HG03558 (cell line): ENCODE results near the gene TRAPPC14.

Experiments
- ATAC-seq: cut with Tn5 transposase; IDR thresholded peaks from one replicate; pipeline ENCODE4 v1.9.1; 2021; ENCODE audit warnings: moderate number of reproducible peaks; ENCODE audit not compliant: unreplicated experiment; ENCODE audit errors: extremely low read depth

The TRAPPC14 gene

DNA sequence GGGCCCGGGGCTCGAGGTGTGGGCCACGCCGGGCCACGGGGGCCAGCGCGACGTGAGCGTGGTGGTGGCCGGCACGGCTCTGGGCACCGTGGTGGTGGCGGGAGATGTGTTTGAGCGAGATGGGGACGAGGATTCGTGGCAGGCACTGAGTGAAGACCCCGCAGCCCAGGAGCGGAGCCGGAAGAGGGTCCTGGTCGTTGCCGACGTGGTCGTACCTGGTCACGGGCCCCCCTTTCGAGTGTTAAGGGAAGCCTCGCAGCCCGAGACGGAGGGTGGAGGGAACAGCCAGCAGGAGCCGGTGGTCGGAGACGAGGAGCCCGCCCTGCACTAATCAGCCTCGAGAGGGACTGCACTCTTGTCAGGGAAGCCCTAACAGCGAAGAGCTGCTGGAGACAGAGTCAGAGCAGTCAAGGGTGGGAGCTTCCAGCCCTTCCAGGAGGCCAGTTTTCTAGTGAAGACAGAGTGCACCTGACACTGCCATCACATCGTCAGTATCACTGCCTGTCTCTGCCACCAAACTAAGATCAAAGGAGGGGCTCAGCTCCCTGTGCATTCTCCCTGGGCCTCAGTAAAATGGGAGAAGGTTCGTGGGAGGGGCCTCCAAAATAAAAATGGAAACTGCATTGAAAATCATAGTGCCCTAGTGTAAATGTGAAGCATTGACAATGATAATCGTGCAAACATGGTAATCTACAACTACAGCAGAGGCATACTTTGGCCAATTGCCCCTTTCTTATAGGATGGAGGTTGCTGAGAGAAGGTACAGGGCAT, 30.5 kb downstream of the TRAPPC14 start:
- ATAC-seq = no peak

DNA sequence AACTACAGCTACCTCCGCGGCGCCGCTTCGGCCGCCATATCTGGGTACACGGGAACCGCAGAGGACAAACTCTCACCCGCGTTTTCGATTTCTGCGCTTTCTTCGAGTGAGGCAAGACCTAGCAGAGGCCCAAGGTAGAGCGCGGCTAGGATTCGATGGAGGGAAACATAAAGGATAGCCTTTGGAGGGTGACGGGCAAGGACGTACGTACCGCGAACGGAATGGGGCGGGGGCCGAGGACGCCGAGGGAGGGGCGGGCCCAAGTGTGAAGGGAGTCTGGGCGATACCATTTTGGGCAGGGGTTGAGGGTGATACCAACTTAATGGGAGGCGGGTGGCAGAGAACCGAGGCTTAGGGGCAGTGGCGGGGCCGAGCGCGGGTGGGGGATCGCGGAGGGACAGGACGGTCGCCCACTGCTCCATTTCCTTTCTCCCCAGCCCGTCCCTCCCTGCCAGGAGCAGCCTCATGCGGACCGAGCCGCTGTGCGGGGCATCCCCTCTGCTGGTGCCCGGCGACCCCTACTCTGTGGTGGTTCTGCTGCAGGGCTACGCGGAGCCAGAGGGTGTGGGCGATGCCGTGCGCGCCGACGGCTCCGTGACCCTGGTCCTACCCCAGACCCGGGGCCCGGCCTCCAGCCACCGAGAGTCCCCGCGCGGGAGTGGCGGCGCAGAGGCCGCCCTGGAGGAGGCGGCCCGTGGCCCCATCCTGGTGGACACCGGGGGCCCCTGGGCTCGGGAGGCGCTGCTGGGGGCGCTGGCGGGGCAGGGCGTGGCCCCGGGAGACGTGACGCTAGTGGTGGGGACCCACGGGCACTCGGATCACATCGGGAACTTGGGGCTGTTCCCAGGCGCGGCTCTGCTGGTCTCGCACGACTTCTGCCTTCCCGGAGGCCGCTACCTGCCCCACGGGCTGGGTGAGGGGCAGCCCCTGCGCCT, 31.3 kb downstream of the TRAPPC14 start, which contains the start of gene MBLAC1:
Gene MBLAC1, plus strand, starts transcription at position 37 of the 935 bp plus-strand sequence. Its CDS starts 429 bp downstream, at position 466.
- ATAC-seq = no peak

DNA sequence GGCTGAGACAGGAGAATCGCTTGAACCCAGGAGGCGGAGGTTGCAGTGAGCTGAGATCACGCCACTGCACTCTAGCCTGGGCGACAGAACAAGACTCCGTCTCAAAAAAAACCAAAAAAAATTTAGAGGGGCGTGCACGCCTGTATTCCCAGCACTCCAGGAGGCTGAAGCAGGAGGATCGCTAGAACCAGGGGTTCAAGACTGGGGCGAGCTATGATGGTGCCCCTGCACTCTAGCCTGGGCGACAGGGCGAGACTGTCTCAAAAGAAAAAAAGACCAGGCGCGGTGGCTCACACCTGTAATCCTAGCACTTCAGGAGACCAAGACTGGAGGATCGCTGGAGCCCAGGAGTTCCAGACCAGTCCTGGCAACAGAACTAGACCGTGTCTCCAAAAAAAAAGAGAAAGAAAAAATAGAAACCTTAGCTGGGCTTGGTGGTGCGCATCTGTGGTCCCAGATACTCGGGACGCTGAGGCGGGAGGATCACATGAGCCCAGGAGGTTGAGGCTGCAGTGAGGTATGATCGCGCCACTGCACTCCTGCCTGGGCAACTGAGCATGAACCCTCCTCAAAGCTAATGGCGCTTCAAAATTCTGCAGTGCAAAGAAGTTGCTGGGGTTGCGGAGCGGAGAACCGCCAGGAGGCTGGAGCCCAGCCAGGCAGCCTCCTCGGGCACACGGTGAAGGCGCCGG, 32.1 kb downstream of the TRAPPC14 start:
- ATAC-seq = no peak

DNA sequence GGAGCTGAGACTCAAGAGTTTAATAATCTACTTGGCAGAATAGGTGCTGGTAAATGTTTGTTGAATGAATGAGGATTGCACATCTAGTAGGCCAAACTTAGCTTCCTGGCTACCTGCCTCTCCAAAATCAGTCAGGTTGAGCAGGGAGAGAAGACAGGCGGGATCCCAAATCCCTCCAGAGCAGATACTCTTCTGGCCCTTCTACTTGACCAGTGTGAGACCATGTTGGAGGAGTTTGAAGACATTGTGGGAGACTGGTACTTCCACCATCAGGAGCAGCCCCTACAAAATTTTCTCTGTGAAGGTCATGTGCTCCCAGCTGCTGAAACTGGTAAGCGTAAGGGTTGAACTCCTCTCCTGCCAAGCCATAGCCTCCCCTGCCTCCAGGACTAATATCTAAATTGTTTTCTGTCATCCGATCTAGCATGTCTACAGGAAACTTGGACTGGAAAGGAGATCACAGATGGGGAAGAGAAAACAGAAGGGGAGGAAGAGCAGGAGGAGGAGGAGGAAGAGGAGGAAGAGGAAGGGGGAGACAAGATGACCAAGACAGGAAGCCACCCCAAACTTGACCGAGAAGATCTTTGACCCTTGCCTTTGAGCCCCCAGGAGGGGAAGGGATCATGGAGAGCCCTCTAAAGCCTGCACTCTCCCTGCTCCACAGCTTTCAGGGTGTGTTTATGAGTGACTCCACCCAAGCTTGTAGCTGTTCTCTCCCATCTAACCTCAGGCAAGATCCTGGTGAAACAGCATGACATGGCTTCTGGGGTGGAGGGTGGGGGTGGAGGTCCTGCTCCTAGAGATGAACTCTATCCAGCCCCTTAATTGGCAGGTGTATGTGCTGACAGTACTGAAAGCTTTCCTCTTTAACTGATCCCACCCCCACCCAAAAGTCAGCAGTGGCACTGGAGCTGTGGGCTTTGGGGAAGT, 34.0 kb downstream of the TRAPPC14 start:
- ATAC-seq = no peak

DNA sequence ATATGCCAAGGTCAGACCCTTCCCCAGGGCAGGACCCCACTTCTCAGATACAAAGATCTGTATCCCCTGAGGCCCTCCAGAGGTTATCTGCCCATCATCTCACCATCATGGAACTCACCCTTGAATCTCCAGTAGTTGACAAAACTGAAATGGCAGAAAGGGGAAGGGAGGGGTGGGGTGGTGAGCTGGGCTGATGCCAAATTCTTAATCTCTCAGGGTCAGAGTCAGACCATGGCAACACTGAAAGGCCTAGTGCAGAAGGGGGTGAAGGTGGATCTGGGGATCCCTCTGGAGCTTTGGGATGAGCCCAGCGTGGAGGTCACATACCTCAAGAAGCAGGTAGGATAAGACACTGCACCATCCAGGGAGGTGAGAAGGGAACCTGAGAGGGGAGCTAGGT, 36.0 kb downstream of the TRAPPC14 start:
- ATAC-seq = no peak

DNA sequence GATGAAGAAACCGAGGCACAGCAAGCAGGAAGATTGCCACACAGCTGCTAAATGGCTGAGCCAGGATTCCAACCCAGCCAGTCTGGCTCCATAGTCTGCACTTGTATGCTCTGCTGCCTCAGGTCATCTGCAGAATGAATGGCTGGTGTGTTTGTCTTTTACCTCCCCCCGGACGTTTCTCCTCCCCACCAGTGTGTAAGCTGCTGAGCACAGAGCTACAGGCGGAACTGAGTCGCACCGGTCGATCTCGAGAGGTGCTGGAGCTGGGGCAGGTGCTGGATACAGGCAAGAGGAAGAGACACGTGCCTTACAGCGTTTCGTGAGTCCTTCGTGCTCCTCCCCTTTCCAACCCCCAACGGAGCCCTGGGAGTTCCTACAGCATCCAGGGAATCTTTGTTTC, 36.5 kb downstream of the TRAPPC14 start:
- ATAC-seq = no peak

DNA sequence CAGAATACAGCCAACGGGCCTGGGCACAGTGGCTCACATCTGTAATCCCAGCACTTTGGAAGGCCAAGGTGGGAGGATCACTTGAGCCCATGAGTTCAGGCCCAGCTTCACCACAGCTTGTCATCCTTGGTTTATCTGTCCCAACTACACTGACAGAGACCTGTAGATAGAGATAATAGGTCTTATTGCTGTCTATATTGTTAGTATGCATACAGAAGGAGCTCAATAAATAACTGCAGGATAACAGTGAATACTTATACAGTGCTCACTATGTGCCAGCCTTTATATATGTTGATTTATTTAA, 37.8 kb downstream of the TRAPPC14 start:
- ATAC-seq = no peak

DNA sequence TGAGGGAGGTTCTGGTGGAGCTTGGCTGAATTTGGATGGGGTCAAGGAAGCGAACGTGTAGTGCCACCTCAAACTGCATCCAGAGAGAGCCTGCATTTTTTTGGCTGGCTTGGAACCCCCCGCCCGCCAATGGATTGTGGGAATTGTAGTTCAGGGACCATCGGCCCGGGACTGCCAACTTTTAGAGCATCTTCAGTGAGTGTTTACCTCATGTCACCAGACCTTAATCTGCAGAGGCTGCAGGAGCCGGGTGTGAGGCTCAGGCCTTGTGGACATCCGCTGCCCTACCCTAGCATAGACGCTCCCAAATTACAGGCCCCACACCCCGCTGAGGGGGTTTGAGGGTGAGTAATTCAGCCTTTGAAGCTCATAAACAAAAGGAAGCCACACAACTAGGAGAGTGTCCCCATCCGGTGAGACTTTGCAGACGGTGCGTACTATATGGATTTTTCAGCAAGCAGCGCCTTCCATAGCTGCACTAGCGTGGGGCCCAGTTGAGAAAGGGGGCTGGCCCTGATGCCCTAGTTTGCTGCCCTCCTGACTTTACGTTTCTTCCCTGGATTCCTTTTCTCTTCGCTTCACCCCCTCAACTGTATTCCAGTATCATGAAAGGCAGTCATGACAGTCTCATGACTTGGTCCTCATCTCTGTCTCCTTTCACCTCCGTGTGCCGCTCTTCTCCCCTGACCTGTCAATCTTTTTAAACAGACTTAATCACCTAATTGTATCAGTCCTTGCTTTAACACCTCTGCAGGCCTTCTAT, 38.4 kb downstream of the TRAPPC14 start:
- no peak for ATAC-seq

DNA sequence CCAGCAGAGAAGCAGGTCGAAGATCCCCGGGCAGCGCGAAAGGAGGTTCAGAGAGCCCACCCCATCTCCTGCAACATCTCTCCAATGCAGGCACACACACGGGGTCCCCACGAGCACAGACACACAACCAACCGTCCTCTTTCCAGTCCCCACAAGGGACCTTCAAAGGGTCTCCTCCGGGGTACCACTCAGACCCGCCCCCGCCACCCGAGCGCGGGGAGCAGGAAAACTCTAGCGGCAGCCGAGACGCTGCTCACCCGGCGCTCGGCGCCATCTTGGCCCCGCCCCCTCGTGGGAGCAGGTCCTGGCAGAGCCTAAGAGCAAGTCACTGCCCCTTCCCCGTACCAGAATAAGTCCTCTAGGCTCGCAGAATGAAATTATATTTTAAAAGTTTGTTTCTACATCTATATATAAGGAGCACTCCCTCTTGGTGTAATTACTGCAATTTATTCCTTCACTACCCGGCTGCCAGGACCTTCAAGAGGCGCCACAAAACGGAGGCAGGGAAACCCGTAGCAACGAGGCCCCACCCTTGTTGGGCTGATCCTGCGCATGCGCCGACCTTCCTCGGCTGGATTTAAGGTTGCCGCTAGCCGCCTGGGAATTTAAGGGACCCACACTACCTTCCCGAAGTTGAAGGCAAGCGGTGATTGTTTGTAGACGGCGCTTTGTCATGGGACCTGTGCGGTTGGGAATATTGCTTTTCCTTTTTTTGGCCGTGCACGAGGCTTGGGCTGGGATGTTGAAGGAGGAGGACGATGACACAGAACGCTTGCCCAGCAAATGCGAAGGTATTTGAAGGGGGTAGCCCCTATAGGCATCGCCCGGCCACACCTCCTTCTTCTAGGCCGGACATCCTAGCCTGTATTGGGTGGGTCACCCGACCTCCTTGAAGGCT, 39.2 kb downstream of the TRAPPC14 start, which contains the start of the genes CNPY4 and TAF6:
Gene CNPY4, plus strand, starts transcription at position 563 of the 898 bp plus-strand sequence. Its CDS starts 111 bp downstream, at position 674.
Gene TAF6, minus strand, starts transcription at position 287 of the 898 bp plus-strand sequence. CDS start 5,149 bp downstream, outside the sequence.
- ATAC-seq = peak; percentile 43

DNA sequence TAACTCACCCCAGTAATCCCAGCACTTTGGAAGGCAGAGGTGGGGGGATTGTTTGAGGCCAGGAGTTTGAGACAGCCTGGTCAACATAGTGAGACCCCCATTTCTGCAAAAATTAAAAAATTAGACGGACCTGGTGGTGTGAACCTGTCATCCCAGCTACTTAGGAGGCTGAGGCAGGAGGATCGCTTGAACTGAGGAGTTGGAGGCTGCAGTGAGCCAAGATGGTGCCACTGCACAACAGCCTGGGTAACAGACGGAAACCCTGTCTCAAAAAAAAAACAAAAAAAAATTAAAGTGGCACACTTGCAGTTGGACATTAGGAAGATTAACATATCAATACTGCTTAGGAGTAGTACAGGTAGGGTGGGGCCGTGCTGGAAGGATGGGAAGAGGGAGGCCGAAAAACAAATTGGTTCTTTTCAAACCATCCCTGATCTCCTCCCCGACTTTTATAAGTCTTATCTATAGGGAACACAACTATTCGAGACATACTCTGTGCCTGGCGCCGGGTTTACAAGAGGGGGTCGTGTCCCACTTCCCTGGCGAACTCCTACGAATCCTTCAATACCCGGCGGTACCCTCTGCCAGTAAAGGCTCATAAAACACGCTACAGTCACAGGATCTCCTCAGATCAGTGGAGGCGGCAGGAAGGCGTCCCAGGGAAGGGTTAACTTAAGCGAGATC, 40.0 kb downstream of the TRAPPC14 start:
- no peak for ATAC-seq

DNA sequence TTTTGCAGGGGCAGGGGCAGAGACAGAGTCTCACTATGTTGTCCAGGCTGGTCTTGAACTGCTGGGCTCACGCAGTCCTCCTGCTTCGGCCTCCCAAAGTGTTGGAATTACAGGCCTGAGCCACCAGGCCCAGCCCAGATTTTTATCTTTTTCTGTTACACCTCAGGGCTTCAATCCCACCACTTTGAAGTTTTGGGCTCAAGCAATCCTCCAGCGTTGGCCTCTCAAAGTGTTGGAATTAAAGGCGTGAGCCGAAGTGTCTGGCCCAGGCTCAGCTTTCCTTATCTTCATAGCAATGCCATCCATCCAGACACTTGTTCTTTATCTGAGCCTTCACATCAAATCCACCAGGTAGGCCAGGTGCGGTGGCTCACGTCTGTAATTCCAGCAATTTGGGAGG, 43.5 kb downstream of the TRAPPC14 start:
- ATAC-seq = no peak

DNA sequence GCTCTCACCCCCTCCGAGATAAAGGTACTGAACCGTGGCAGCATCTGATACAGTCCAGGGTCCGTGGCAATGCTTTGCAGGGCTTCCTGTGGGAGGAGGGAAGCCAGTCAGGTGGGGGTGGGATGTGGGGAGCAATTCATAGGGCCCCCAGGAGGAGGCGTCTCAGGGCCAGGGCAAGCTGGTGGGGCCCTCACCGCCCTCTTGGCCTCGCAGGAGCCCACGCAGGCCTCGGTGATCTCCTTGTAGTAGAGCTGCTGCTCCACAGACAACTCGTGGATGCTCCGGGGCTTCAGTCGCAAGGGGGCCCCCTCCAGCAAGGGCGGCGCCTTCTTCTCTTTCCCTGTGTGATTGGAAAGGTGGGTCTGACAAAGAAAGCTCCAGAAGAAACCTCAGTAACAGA, 46.6 kb downstream of the TRAPPC14 start:
- no peak for ATAC-seq

DNA sequence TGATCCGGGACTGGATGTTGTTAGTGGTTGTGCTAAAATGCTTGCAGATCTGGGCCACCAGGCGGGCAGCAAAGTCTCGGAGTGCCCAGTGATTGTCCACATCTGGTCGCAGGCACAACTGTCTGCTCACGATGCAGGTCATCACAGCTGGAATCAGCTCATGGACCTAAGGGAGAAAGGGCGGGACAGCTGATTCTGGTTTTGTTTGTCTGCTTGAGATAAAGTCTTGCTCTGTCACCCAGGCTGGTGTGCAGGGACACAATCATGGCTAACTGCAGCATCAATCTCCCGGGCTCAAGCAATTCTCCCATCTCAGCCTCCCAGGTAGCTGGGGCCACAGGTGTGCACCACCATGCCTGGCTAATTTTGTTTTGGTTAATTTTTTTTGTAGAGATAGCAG, 47.4 kb downstream of the TRAPPC14 start:
- ATAC-seq = no peak

DNA sequence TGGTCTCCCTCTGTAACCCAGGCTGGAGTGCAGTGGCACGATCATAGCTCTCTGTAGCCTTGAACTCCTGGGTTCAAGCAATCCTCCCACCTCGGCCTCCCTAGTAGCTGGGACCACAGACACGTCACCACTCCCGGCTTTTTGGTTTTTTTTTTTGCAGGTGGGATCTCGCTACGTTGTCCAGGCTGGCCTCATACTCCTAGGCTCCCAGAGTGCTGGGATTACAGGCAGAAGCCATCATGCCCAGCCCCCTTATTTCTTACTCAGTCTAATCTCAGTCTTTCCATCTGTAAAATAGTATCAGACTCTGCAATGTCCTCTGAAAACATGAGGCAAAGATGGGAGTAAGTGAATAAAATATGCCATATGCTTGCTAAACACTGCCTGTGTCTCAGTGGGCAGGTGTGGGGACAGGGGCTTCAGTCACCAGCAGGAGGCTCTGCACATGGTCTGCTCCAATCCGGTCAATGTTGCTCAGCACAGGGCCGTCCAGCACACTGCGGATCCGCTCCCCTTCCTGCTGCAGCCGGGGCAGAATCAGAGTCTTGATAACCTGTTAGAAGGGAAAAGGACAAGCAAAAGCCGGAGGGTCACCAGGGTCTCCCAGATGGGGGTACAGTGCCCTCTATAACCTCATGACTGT, 48.9 kb downstream of the TRAPPC14 start:
- no peak for ATAC-seq

DNA sequence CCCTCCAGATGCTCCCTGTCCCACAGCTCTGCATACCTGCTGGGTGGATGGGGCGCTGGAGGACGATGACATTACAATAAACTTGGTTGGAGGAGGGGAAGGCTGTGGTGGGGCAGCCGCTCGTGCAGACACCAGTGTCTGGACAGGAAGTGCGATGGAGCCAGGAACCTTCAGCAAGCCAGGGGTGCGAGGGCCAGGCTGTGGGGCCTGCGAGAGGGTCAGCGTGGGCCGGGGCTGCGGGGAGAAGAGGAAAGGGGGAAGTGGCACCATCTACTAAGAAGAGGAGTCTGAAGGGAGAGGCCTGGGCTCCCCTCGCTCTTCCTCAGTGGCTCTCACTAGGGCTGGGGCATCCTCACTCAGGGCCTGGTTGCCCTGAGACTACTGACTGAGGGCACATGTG, 50.6 kb downstream of the TRAPPC14 start:
- no peak for ATAC-seq

DNA sequence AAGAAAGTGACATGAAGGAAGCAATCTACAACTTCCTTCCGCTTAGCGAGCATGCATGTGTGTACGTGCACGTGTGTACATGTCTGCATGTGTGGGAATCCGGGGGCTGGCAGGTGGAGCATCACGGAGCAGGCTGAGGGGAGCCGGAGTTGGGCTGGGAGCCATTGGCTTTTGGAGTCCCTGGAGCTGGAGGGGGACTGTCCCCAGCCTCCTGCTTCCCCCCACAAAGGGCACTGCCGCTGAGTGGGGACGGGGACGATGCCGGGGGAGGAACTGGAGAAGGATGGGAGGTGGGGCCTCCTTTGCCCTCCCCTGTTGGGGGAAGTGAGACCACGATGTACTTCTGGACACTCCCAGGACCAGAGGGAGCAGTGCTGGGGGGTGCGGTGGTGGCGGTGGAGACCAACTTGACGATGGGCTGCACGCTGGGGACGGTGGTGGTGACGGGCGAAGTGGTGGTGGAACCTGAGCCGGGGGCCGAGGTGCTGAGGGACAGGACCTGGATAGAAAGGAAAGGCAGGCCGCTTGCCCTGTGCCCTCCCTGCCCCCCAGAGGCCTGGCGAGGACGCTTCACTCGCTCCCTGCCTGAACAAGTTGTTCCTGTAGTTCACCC, 51.3 kb downstream of the TRAPPC14 start:
- ATAC-seq = no peak
